ENCODE results near the gene LMF2.

Gene LMF2

DNA sequence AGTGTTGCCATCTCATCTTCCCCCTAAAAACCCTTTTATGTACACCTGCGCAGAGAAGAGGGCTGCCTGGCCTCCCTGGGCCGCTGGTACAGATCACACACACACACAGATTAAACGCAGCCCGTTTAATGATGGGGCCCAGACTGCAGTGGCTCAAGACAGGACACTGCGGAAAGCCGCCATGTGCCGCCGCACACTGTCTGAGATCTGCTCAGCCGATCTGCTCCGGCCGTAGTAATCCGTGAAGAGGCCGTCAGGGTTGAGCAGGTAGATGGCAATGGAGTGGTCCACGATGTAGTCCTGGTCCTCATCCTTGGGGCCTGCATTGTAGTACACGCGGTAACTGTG is 15.9 kb upstream of the LMF2 start:
- no peaks in the 10 kb centered on the region for H3K9me3 ChIP-seq (ENCODE audit: control insufficient read depth, insufficient read depth, low read length)
- no peaks in the 10 kb centered on the region for H4K20me1 ChIP-seq (ENCODE audit: control insufficient read depth, insufficient read depth, low read depth, low read length)
- peaks cover 58% of the 10 kb centered on the region for H3K36me3 ChIP-seq (ENCODE audit: control insufficient read depth, low read length)
- no peak for TF ChIP-seq EZH2phosphoT487 (IDR thresholded peaks at IDR 0.05; ENCODE audit: borderline replicate concordance, low read length)
- TF ChIP-seq, protein P1, sequence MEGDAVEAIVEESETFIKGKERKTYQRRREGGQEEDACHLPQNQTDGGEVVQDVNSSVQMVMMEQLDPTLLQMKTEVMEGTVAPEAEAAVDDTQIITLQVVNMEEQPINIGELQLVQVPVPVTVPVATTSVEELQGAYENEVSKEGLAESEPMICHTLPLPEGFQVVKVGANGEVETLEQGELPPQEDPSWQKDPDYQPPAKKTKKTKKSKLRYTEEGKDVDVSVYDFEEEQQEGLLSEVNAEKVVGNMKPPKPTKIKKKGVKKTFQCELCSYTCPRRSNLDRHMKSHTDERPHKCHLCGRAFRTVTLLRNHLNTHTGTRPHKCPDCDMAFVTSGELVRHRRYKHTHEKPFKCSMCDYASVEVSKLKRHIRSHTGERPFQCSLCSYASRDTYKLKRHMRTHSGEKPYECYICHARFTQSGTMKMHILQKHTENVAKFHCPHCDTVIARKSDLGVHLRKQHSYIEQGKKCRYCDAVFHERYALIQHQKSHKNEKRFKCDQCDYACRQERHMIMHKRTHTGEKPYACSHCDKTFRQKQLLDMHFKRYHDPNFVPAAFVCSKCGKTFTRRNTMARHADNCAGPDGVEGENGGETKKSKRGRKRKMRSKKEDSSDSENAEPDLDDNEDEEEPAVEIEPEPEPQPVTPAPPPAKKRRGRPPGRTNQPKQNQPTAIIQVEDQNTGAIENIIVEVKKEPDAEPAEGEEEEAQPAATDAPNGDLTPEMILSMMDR (IDR thresholded peaks at IDR 0.05; ENCODE audit: low read depth, low read length, poor library complexity, severe bottlenecking) = no peak
- H3K4me3 ChIP-seq (ENCODE audit: low read length) = peak overlapping the region; percentile 93; the same call in 1 of the 2 replicates
- peaks cover 51% of the 10 kb centered on the region for H3K79me2 ChIP-seq (ENCODE audit: control insufficient read depth, low read length)
- H3K9me2 ChIP-seq (replicated peaks; ENCODE audit: control insufficient read depth, low read length) = no peaks in the 10 kb centered on the region
- H3K4me1 ChIP-seq (ENCODE audit: control insufficient read depth, low read length) = peaks cover 22% of the 10 kb centered on the region
- peaks cover 13% of the 10 kb centered on the region for H3F3A ChIP-seq (ENCODE audit: control insufficient read depth, insufficient read depth)
- no peak overlapping the region for H3K27ac ChIP-seq (ENCODE audit: low read depth, low read length)
- peak overlapping the region; percentile 97 for H3K4me2 ChIP-seq (ENCODE audit: low read length)
- H3K27me3 ChIP-seq (ENCODE audit: control insufficient read depth, low read length) = no peaks in the 10 kb centered on the region

DNA sequence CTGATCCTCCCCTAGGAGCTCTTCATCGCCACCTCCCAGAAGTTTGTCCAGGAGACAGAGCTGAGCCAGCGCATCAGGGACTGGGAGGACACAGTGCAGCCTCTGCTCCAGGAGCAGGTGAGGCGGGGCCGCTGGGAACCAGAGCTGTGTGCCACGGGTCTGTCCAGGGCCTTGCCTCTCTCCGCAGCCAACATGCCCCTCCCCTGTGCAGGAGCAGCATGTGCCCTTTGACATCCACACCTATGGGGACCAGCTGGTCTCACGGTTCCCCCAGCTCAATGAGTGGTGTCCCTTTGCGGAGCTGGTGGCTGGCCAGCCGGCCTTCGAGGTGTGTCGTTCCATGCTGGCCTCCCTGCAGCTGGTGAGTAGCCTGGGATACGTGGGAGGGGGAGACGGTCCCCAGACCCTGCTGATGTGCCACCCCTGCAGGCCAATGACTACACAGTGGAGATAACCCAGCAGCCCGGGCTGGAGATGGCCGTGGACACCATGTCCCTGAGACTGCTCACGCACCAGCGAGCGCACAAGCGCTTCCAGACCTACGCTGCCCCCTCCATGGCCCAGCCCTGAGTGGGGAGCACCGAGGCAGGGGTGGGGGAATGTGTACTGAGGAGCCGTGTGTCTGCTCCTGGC is 15.4 kb upstream of the LMF2 start:
- no peak overlapping the region for H3K27ac ChIP-seq (ENCODE audit: low read depth, low read length)

DNA sequence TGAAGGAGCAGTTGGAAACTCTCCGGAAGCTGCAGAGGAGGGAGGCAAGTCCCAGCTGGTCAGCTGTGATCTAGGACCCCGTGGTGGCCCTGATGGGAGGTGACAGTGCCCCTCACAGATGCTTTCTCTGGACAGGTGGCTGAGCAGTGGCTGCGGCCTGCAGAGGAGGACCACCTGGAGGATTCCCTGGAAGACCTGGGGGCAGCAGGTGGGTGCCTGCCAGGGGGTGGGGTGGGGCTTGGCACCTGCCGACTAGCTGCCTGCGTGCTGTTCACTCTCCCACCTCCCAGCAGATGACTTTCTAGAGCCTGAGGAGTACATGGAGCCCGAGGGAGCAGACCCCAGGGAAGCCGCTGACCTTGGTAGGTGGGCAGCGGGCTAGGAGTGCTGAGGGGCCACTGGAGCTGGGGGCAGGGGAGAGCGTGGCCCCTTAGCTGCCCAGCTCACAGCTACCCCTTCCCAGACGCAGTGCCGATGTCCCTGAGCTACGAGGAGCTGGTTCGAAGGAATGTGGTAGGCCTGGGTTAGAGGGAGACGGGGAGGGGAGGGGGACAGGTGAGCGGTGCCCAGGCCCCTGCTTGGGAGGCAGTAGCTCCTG is 14.8 kb upstream of the LMF2 start:
- Histone ChIP-seq H4K20me1 (ENCODE audit: control insufficient read depth, insufficient read depth, low read depth, low read length) (no peaks in the 10 kb centered on the region), H3K36me3 (ENCODE audit: control insufficient read depth, low read length) (peaks cover 70% of the 10 kb centered on the region), H3K4me1 (ENCODE audit: control insufficient read depth, low read length) (peaks cover 19% of the 10 kb centered on the region), H3F3A (ENCODE audit: control insufficient read depth, insufficient read depth) (peaks cover 2% of the 10 kb centered on the region; the same call in 1 of the 2 replicates), H3K27me3 (ENCODE audit: control insufficient read depth, low read length) (no peaks in the 10 kb centered on the region), H3K4me3 (ENCODE audit: low read length) (no peak overlapping the region), H3K79me2 (ENCODE audit: control insufficient read depth, low read length) (peaks cover 59% of the 10 kb centered on the region), H3K9me2 (replicated peaks; ENCODE audit: control insufficient read depth, low read length) (no peaks in the 10 kb centered on the region), H3K27ac (ENCODE audit: low read depth, low read length) (no peak overlapping the region), H3K4me2 (ENCODE audit: low read length) (no peak overlapping the region), H3K9me3 (ENCODE audit: control insufficient read depth, insufficient read depth, low read length) (no peaks in the 10 kb centered on the region)
- no peak for TF ChIP-seq EZH2phosphoT487 (IDR thresholded peaks at IDR 0.05; ENCODE audit: borderline replicate concordance, low read length)
- TF ChIP-seq, protein P1 (IDR thresholded peaks at IDR 0.05; ENCODE audit: low read depth, low read length, poor library complexity, severe bottlenecking) = no peak

More for the DNA sequence above, 15.4 kb upstream of the LMF2 start:
- H4K20me1 ChIP-seq (ENCODE audit: control insufficient read depth, insufficient read depth, low read depth, low read length) = no peaks in the 10 kb centered on the region
- H3K4me3 ChIP-seq (ENCODE audit: low read length) = no peak overlapping the region
- no peak overlapping the region for H3K4me2 ChIP-seq (ENCODE audit: low read length)
- H3K9me3 ChIP-seq (ENCODE audit: control insufficient read depth, insufficient read depth, low read length) = no peaks in the 10 kb centered on the region
- H3K36me3 ChIP-seq (ENCODE audit: control insufficient read depth, low read length) = peaks cover 64% of the 10 kb centered on the region
- peaks cover 22% of the 10 kb centered on the region for H3K4me1 ChIP-seq (ENCODE audit: control insufficient read depth, low read length)
- peaks cover 54% of the 10 kb centered on the region for H3K79me2 ChIP-seq (ENCODE audit: control insufficient read depth, low read length)
- no peaks in the 10 kb centered on the region for H3K27me3 ChIP-seq (ENCODE audit: control insufficient read depth, low read length)
- no peaks in the 10 kb centered on the region for H3K9me2 ChIP-seq (replicated peaks; ENCODE audit: control insufficient read depth, low read length)
- TF ChIP-seq, protein P1 (IDR thresholded peaks at IDR 0.05; ENCODE audit: low read depth, low read length, poor library complexity, severe bottlenecking) = no peak
- TF ChIP-seq EZH2phosphoT487 (IDR thresholded peaks at IDR 0.05; ENCODE audit: borderline replicate concordance, low read length) = no peak
- peaks cover 8% of the 10 kb centered on the region for H3F3A ChIP-seq (ENCODE audit: control insufficient read depth, insufficient read depth)
